ENCODE data around the gene SRGAP2.
"Not testable (repeated sequence)": the region's sequence is repeated elsewhere in the genome, so short reads cannot be mapped to it uniquely, and the experiment has no call there.

SRGAP2 gene

GRCh38 chr1:206186826-206187225 is 16.5 kb upstream of the SRGAP2 start:
- H3K9me3 ChIP-seq; H3K27me3 ChIP-seq; DNase-seq; H3K27ac ChIP-seq; H3K4me1 ChIP-seq; H3K4me3 ChIP-seq; H3K36me3 ChIP-seq; intact Hi-C loops (cut with DNase I; ENCODE audit: low total_unique reads): not testable (repeated sequence)

- H3K4me3 ChIP-seq; DNase-seq; H3K27ac ChIP-seq; H3K4me1 ChIP-seq; H3K36me3 ChIP-seq; H3K9me3 ChIP-seq; H3K27me3 ChIP-seq; intact Hi-C loops (cut with DNase I; ENCODE audit: low total_unique reads): not testable (repeated sequence)
Observed at GRCh38 chr1:206195182-206195581, 8.2 kb upstream of the SRGAP2 start.

- H3K27ac ChIP-seq; H3K9me3 ChIP-seq; H3K36me3 ChIP-seq; H3K27me3 ChIP-seq; H3K4me3 ChIP-seq; H3K4me1 ChIP-seq; intact Hi-C loops (cut with DNase I; ENCODE audit: low total_unique reads); DNase-seq: not testable (repeated sequence)
Observed at GRCh38 chr1:206196748-206197424, 6.5 kb upstream of the SRGAP2 start.

GRCh38 chr1:206202789-206203363 is 465 bp upstream of the SRGAP2 start, which contains the start of gene FAM72A:
FAM72A (minus strand) TSS chr1:206202839; CDS start chr1:206202025, 814 bp downstream.
- H3K36me3 ChIP-seq; H3K4me1 ChIP-seq; H3K27me3 ChIP-seq; H3K9me3 ChIP-seq; intact Hi-C loops (cut with DNase I; ENCODE audit: low total_unique reads): not testable (repeated sequence)
- H3K4me3 ChIP-seq: peak within 1 kb of the TSS; percentile 51 to 63
- H3K27ac ChIP-seq: peak within 1 kb of the TSS; percentile 74 to 78
- TF ChIP-seq CTCF (IDR thresholded peaks at IDR 0.05): peak in 1 of 2 experiments; percentile 38
- peak; percentile 99 to 100 for DNase-seq

GRCh38 chr1:206204159-206204511 is 794 bp downstream of the SRGAP2 start:
- peak overlapping the region in 1 of 2 donors; percentile 68 for H3K27ac ChIP-seq
- not testable (repeated sequence) for H3K36me3 ChIP-seq

GRCh38 chr1:206204871-206205270 is 1.5 kb downstream of the SRGAP2 start:
- H3K36me3 ChIP-seq; intact Hi-C loops (cut with DNase I; ENCODE audit: low total_unique reads); H3K9me3 ChIP-seq; H3K27me3 ChIP-seq; H3K4me1 ChIP-seq: not testable (repeated sequence)
- Histone ChIP-seq H3K27ac (peak overlapping the region; percentile 64 to 75), H3K4me3 (peak overlapping the region; percentile 58 to 61)
- DNase-seq: peak in 1 of 2 donors; percentile 62

More at GRCh38 chr1:206204159-206204511, 794 bp downstream of the SRGAP2 start:
- H3K9me3 ChIP-seq; intact Hi-C loops (cut with DNase I; ENCODE audit: low total_unique reads); H3K27me3 ChIP-seq; H3K4me1 ChIP-seq: not testable (repeated sequence)
- peak overlapping the region; percentile 51 to 52 for H3K4me3 ChIP-seq
- DNase-seq: peak in 1 of 2 donors; percentile 60

GRCh38 chr1:206205569-206205968 is 2.2 kb downstream of the SRGAP2 start:
- H3K27ac ChIP-seq; H3K4me1 ChIP-seq; H3K36me3 ChIP-seq; H3K27me3 ChIP-seq; intact Hi-C loops (cut with DNase I; ENCODE audit: low total_unique reads); H3K9me3 ChIP-seq: not testable (repeated sequence)
- H3K4me3 ChIP-seq: peak overlapping the region; percentile 40
- DNase-seq: peak in 1 of 2 donors; percentile 62

GRCh38 chr1:206210802-206211201 is 7.5 kb downstream of the SRGAP2 start:
- H3K27me3 ChIP-seq; H3K36me3 ChIP-seq; H3K9me3 ChIP-seq; intact Hi-C loops (cut with DNase I; ENCODE audit: low total_unique reads); H3K4me1 ChIP-seq; H3K27ac ChIP-seq; H3K4me3 ChIP-seq; DNase-seq: not testable (repeated sequence)

GRCh38 chr1:206215600-206216392 is 12.5 kb downstream of the SRGAP2 start:
- DNase-seq; H3K36me3 ChIP-seq; H3K9me3 ChIP-seq; H3K4me3 ChIP-seq; H3K4me1 ChIP-seq; intact Hi-C loops (cut with DNase I; ENCODE audit: low total_unique reads); H3K27ac ChIP-seq; H3K27me3 ChIP-seq: not testable (repeated sequence)

- H3K9me3 ChIP-seq; DNase-seq; H3K27me3 ChIP-seq; H3K27ac ChIP-seq; H3K36me3 ChIP-seq; H3K4me1 ChIP-seq; intact Hi-C loops (cut with DNase I; ENCODE audit: low total_unique reads); H3K4me3 ChIP-seq: not testable (repeated sequence)
Observed at GRCh38 chr1:206218285-206218684, 14.9 kb downstream of the SRGAP2 start.

GRCh38 chr1:206218765-206219164 is 15.4 kb downstream of the SRGAP2 start:
- DNase-seq; H3K4me3 ChIP-seq; H3K36me3 ChIP-seq; H3K9me3 ChIP-seq; H3K4me1 ChIP-seq; H3K27ac ChIP-seq; H3K27me3 ChIP-seq; intact Hi-C loops (cut with DNase I; ENCODE audit: low total_unique reads): not testable (repeated sequence)

- H3K27ac ChIP-seq; H3K4me3 ChIP-seq; H3K36me3 ChIP-seq; intact Hi-C loops (cut with DNase I; ENCODE audit: low total_unique reads); H3K9me3 ChIP-seq; H3K27me3 ChIP-seq; H3K4me1 ChIP-seq; DNase-seq: not testable (repeated sequence)
Observed at GRCh38 chr1:206219514-206220331, 16.4 kb downstream of the SRGAP2 start.
